ENCODE measurements around the gene MYO5B. TPM values are rescaled to one million over a fixed set of nuclear protein-coding genes. Genes with fewer than 3 reads are reported as not detected.

Gene MYO5B
- total and polyA plus RNA-seq, 8 donors = 9.0 to 25.5 (median 12.1) TPM

DNA sequence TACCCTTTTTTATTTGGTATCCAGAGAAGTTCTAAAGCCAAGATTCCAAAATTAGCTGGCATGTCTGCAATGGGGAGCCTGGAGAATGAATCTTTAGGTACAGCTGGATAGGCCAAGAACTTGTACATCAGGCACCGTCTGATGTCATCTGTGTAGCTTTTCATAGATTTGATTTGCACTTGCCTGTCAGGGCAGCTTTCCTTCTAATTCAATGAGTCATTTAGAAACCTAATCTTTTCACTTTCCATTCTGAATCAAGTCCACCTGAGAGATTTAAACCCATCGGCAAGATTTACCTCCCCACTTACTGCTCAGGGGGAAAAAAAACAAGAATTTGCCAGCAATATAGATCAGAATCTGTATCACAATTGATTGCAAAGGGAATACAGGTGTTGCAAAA, 320.7 kb downstream of the MYO5B start:
- H3K36me3 ChIP-seq = no peaks in the 10 kb centered on the region
- TF ChIP-seq, protein P1, sequence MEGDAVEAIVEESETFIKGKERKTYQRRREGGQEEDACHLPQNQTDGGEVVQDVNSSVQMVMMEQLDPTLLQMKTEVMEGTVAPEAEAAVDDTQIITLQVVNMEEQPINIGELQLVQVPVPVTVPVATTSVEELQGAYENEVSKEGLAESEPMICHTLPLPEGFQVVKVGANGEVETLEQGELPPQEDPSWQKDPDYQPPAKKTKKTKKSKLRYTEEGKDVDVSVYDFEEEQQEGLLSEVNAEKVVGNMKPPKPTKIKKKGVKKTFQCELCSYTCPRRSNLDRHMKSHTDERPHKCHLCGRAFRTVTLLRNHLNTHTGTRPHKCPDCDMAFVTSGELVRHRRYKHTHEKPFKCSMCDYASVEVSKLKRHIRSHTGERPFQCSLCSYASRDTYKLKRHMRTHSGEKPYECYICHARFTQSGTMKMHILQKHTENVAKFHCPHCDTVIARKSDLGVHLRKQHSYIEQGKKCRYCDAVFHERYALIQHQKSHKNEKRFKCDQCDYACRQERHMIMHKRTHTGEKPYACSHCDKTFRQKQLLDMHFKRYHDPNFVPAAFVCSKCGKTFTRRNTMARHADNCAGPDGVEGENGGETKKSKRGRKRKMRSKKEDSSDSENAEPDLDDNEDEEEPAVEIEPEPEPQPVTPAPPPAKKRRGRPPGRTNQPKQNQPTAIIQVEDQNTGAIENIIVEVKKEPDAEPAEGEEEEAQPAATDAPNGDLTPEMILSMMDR (IDR thresholded peaks at IDR 0.05) = no peak
- no peaks in the 10 kb centered on the region for H3K4me1 ChIP-seq
- ATAC-seq = no peak
- no peak overlapping the region for H3K27ac ChIP-seq
- DNase-seq = no peak
- no peak overlapping the region for H3K4me3 ChIP-seq
- intact Hi-C loops (cut with DNase I) = no loop called here
- no peaks in the 10 kb centered on the region for H3K27me3 ChIP-seq
- no peaks in the 10 kb centered on the region for H3K9me3 ChIP-seq

DNA sequence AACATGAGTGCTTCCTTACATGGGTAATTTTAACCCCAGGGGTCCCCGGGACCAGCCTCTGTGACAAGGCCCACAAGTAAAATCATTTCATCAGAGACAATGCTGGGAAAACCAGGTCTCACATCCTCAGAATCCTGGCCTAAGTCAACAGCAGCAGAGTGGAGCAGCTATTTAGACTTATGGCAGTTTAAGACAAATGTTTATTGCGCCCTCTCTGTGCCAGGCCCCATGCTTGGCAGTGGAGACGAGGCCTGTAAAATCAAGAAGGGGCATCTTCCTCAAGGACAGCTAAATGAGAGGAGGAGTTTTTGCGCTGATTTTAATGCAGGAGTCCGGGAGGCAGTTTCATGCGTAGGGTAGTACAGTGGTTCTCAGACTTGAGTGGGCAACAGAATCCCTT, 325.6 kb downstream of the MYO5B start:
- Histone ChIP-seq H3K36me3 (no peaks in the 10 kb centered on the region), H3K9me3 (no peaks in the 10 kb centered on the region), H3K27ac (no peak overlapping the region), H3K4me3 (no peak overlapping the region), H3K4me1 (no peaks in the 10 kb centered on the region), H3K27me3 (no peaks in the 10 kb centered on the region)
- intact Hi-C loops (cut with DNase I) = no loop called here
- ATAC-seq = no peak
- DNase-seq = no peak
- TF ChIP-seq, protein P1 (IDR thresholded peaks at IDR 0.05) = no peak

DNA sequence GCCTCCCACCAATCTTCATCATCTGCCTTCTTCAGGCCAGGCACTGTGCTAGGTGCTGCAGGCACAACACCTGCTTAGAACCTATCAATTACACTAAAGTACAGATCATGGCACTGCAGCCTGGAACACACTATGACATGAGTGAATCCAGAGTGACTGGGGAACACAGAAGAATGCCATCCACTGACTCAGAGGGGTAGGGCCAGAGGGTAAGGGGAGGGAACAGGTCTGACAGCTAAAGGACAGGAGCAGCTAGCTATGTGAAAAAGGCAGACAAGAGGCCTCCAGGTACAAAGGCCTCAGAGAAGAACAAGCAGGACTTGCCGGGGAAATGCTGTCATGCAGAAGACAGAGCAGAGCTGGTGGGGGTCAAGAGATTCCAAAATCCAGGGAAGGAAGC, 328.3 kb downstream of the MYO5B start:
- Histone ChIP-seq H3K27ac (no peak overlapping the region), H3K9me3 (no peaks in the 10 kb centered on the region), H3K4me1 (no peaks in the 10 kb centered on the region), H3K36me3 (no peaks in the 10 kb centered on the region), H3K4me3 (no peak overlapping the region), H3K27me3 (no peaks in the 10 kb centered on the region)
- TF ChIP-seq, protein P1 (IDR thresholded peaks at IDR 0.05) = no peak
- no peak for DNase-seq
- ATAC-seq = no peak
- intact Hi-C loops (cut with DNase I) = no loop called here

DNA sequence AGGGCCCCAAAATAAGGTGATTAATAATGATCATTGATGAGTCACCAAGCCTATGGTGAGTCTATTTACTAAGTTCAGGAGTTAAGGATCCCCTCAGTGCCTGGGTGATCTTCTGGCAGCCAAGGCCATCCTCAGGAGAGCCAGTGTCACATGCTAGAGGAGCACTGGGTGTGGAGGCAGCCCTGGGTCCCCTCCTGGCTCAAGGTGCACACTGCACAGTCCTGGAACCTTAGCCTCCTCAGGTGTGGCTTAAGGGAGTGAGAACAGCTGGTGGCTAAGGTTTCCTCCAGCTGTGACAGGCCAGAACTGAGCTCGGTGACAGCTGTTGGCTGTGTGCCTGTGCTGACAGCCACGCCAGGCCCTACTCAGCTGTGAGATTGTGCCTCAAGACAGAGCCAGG, 329.5 kb downstream of the MYO5B start:
- TF ChIP-seq, protein P1 (IDR thresholded peaks at IDR 0.05) = no peak
- no peaks in the 10 kb centered on the region for H3K9me3 ChIP-seq
- intact Hi-C loops (cut with DNase I) = no loop called here
- H3K36me3 ChIP-seq = no peaks in the 10 kb centered on the region
- no peaks in the 10 kb centered on the region for H3K4me1 ChIP-seq
- no peak for DNase-seq
- no peak for ATAC-seq
- H3K27ac ChIP-seq = no peak overlapping the region
- no peaks in the 10 kb centered on the region for H3K27me3 ChIP-seq
- no peak overlapping the region for H3K4me3 ChIP-seq

DNA sequence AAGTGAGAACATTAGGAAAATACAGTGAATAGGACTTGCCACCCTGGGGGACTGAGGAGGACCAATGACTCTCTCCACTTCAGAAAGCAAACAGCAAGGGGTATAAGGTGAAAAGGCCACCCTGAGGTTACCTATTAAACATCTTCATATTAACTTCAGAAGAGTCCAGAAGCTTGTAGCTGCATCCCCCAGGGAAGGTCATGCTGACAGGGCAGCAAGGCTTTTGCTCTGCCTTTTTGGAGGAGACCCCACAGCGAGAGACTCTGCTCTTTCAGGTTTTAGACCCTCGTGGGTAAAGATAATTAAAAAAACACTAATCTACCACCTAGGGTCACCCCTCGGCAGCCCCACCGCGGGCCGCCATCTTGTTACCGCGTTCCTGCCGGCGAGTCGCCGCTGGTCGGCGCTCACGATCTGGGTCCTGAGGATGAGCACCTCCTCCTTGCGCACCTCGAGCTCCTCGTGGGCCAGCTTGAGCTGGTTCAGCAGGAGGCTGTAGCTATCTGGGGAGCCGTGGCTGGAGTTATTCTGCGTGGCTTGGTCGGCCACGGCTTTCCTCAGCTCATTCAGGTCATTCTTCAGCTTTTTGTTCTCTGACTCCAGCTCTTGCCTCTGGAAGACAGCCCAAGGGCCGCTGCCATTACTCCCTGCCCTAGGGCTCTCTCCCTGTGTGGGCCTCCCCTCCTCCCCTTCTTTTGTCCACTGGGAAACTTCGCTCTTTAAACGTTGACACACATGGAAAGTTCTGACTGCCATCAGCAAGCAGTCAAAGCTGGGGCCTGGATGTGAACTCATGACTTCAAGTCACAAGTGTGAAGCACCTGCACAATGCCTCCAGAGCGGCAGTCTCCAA, 331.0 kb downstream of the MYO5B start:
- H3K27ac ChIP-seq = no peak overlapping the region
- no peak overlapping the region for H3K4me3 ChIP-seq
- ATAC-seq = no peak
- TF ChIP-seq, protein P1 (IDR thresholded peaks at IDR 0.05) = no peak
- peaks cover 0 to 2% of the 10 kb centered on the region in 2 donors for H3K4me1 ChIP-seq
- intact Hi-C loops (cut with DNase I) = no loop called here
- no peaks in the 10 kb centered on the region for H3K36me3 ChIP-seq
- peak in 1 of 4 donors; percentile 5 for DNase-seq
- no peaks in the 10 kb centered on the region for H3K27me3 ChIP-seq
- H3K9me3 ChIP-seq = no peaks in the 10 kb centered on the region
